Tibial artery (tissue), 4 donors: ENCODE results near the gene DOLPP1.

ENCODE experiments used
- DNase-seq, 2 donors: peaks; one replicate each; pipeline ENCODE4 v3.0.0-alpha.2; 2019
- H3K27ac ChIP-seq, 2 donors: fragments of 200-600 bp; sonication (generic) in 1 of 2; 1 replicate in 1 of 2; 2 replicates in 1 of 2; pipeline ENCODE4 v1.5.1; 2018 to 2019; ENCODE audit warnings: mild to moderate bottlenecking in 1 of 2
- H3K27me3 ChIP-seq, 2 donors: fragments of 200-600 bp; sonication (generic) in 1 of 2; one replicate each; pipeline versions ENCODE4 v1.5.1 to v1.6.0; 2016 to 2019
- H3K36me3 ChIP-seq, 3 donors: fragments of 200-600 bp; sonication (generic) in 2 of 3; one replicate each; pipeline ENCODE4 v1.5.1; 2016 to 2019; ENCODE audit warnings: mild to moderate bottlenecking in 2 of 3
- H3K4me1 ChIP-seq, 4 donors: fragments of 200-600 bp; sonication (generic) in 2 of 4; 1 replicate in 3 of 4; 2 replicates in 1 of 4; pipeline ENCODE4 v1.5.1; 2016 to 2019
- H3K4me3 ChIP-seq, 2 donors: fragments of 200-600 bp; sonication (generic) in 1 of 2; 1 replicate in 1 of 2; 2 replicates in 1 of 2; pipeline ENCODE4 v1.5.1; 2018 to 2019; ENCODE audit warnings: mild to moderate bottlenecking in 2 of 2
- H3K9me3 ChIP-seq, 3 donors: fragments of 200-600 bp; sonication (generic) in 1 of 3; one replicate each; pipeline ENCODE4 v1.5.1; 2016 to 2019
- intact Hi-C: fragments of 100-400 bp; cut with DNase I; formaldehyde crosslinking; loops from one replicate; pipeline ENCODE4 v1.15.0; 2023; ENCODE audit warnings: low total_unique reads
- TF ChIP-seq, protein P1 (sequence below), 2 experiments: fragments of 200-600 bp in 1 of 2; fragments of 450-650 bp in 1 of 2; IDR thresholded peaks; one replicate each; pipeline ENCODE4 v1.5.1; 2017 to 2019; ENCODE audit warnings: antibody characterized with exemption in 2 of 2, mild to moderate bottlenecking in 1 of 2, moderate library complexity in 1 of 2

Gene DOLPP1

DNA sequence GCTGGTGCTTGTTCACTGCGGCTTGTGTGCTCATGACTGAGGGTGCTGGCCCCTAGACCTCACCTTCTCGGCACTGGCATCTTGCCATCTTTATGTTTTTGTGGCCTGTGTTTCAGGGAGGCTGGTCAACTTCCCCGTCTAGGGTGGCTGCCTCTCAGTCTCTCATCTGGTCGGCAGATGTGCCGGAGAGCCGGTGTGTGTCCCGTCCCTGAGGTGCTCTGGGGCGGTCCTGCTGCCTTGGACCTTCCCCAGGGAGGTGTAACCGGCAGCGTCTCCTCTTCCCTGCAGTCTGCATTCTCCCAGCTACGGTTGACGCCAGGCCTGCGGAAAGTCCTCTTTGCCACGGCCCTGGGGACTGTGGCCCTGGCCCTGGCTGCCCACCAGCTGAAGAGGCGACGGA lies 38.9 kb upstream of the DOLPP1 start:
- DNase-seq, result no peak
- H3K4me1 ChIP-seq, result peaks cover 0 to 27% (median 15%) of the 10 kb centered on the region in 4 donors
- intact Hi-C loops, result no loop called here
- TF ChIP-seq, protein P1, sequence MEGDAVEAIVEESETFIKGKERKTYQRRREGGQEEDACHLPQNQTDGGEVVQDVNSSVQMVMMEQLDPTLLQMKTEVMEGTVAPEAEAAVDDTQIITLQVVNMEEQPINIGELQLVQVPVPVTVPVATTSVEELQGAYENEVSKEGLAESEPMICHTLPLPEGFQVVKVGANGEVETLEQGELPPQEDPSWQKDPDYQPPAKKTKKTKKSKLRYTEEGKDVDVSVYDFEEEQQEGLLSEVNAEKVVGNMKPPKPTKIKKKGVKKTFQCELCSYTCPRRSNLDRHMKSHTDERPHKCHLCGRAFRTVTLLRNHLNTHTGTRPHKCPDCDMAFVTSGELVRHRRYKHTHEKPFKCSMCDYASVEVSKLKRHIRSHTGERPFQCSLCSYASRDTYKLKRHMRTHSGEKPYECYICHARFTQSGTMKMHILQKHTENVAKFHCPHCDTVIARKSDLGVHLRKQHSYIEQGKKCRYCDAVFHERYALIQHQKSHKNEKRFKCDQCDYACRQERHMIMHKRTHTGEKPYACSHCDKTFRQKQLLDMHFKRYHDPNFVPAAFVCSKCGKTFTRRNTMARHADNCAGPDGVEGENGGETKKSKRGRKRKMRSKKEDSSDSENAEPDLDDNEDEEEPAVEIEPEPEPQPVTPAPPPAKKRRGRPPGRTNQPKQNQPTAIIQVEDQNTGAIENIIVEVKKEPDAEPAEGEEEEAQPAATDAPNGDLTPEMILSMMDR (IDR thresholded peaks at IDR 0.05), result no peak
- H3K27ac ChIP-seq, result no peak overlapping the region
- H3K9me3 ChIP-seq, result no peaks in the 10 kb centered on the region
- no peak overlapping the region for H3K4me3 ChIP-seq
- no peaks in the 10 kb centered on the region for H3K27me3 ChIP-seq
- peaks cover 42 to 66% (median 57%) of the 10 kb centered on the region in 3 donors for H3K36me3 ChIP-seq

DNA sequence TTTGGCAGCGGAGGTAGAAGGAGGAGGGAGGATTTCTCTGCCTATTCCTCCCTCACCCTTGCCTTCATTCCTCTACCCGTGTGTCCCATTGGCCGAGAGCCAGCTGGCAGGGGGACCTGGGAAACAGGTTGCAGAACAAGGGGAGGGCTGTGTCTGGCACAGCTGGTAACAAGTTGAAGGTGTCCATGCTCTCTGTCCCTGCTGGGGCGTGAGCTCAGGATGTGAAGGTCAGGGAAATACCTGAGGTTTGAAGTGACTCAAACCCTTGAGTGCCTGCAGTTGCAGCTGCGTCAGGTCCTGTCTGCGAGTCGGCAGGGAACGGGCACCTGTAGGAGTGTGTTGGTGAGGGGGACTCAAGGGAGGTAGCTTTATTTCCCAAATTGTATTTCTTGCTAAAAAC lies 28.3 kb upstream of the DOLPP1 start:
- Histone ChIP-seq H3K36me3 (peaks cover 47 to 79% (median 74%) of the 10 kb centered on the region in 3 donors), H3K9me3 (no peaks in the 10 kb centered on the region), H3K4me3 (no peak overlapping the region), H3K4me1 (no peaks in the 10 kb centered on the region), H3K27me3 (no peaks in the 10 kb centered on the region), H3K27ac (no peak overlapping the region)
- DNase-seq, result no peak
- TF ChIP-seq, protein P1 (IDR thresholded peaks at IDR 0.05), result no peak
- intact Hi-C loops, result no loop called here

DNA sequence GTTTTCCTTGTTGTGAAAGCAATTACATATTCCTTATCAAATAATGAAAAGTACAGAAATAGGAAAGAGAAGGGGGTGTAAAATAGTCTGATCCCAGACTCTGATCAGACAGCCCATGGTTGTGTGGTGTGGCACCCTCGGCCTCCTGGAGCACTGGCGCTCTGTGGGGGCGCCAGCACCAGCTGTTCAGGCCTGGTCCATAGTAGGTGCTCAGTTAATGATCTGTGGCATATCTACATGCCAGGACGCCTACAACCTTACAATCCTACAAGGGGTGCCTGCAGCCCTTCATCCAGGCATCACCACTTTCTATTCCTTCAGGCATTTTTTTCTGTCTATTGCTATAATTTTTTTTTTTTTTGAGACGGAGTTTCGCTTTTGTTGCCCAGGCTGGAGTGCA lies 27.9 kb upstream of the DOLPP1 start:
- intact Hi-C loops, result no loop called here
- no peak overlapping the region for H3K4me3 ChIP-seq
- H3K4me1 ChIP-seq, result no peaks in the 10 kb centered on the region
- H3K27me3 ChIP-seq, result no peaks in the 10 kb centered on the region
- H3K27ac ChIP-seq, result no peak overlapping the region
- DNase-seq, result no peak
- TF ChIP-seq, protein P1 (IDR thresholded peaks at IDR 0.05), result no peak
- H3K9me3 ChIP-seq, result no peaks in the 10 kb centered on the region
- H3K36me3 ChIP-seq, result peaks cover 44 to 79% (median 69%) of the 10 kb centered on the region in 3 donors

DNA sequence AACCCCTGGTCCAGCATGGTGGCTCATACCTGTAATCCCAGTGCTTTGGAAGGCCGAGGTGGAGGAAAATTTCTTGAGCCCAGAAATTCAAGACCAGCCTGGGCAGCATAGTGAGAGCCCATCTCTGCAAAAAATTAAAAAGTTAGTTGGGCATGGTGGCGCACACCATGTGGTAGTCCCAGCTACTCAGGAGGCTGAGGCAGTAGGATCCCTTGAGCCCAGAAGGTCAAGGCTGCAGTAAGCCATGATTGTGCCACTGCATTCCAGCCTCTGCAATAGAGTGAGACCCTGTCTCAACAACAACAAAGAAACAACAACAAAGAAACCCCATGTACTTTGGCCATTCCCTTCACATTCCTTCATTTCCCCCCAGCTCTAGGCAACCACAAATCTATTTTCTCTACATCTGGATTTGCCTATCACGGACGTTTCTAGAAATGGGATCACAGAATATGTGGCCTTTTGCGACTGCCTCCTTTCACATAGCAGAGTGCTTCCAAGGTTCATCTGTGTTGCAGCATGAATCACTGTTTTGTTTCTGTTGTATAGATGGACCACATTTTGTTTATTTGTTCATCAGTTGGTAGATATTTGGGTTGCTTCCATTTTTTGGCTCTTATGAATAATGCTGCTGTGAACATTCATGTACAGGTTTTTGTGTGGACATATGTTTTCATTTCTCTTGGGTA lies 26.6 kb upstream of the DOLPP1 start:
- no peak overlapping the region for H3K4me3 ChIP-seq
- H3K27me3 ChIP-seq, result no peaks in the 10 kb centered on the region
- peaks cover 38 to 75% (median 61%) of the 10 kb centered on the region in 3 donors for H3K36me3 ChIP-seq
- TF ChIP-seq, protein P1 (IDR thresholded peaks at IDR 0.05), result no peak
- intact Hi-C loops, result no loop called here
- H3K27ac ChIP-seq, result no peak overlapping the region
- no peak for DNase-seq
- no peaks in the 10 kb centered on the region for H3K9me3 ChIP-seq
- H3K4me1 ChIP-seq, result no peaks in the 10 kb centered on the region

DNA sequence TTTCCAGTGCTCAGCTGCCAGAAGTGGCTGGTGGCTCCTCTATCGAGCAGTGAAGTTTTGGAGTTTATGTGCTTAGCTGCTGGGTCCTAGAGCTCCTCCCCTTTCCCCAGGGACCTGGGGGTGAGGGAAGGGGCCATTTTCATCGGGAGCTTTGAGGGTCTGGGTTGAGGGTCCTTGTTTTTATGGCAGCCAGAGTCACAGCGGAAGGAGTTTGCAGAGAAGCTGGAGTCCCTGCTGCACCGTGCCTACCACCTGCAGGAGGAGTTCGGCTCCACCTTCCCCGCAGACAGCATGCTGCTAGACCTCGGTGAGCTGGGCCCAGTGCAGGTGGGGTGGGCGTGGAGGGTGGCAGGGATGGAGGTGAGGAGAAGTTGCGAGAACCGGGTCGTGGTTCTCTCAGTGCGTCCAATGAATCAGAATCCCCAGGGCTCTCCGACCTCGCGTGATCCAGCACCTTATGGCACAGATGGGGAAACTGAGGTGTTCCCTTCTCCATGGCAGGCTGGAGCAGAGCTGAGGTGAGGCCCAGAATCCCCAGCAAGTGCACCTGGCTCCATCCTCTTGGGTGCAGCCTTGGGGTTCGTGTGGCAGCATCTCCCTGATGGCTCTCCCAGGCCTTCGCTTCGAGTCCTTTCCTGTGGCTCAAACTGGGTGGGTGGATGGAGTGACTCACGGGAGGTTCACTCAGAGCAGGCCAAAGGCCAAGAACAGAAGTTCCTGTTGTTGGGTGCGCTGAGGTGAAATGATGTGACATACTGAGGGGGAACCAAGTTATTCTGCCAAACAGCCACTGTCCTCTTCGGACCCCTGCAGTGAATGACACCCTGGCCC lies 21.7 kb upstream of the DOLPP1 start:
- DNase-seq, result no peak
- TF ChIP-seq, protein P1 (IDR thresholded peaks at IDR 0.05), result no peak
- Histone ChIP-seq H3K4me3 (no peak overlapping the region), H3K36me3 (peaks cover 62 to 81% (median 67%) of the 10 kb centered on the region in 3 donors), H3K4me1 (no peaks in the 10 kb centered on the region), H3K27ac (no peak overlapping the region), H3K9me3 (no peaks in the 10 kb centered on the region), H3K27me3 (no peaks in the 10 kb centered on the region)
- intact Hi-C loops, result no loop called here
